HL-60 (cell line): ENCODE data around the gene ASB15.

Experiments
- DNase-seq, 2 experiments: peaks; one replicate each; pipeline ENCODE4 v3.0.0-alpha.2; 2010 to 2020; ENCODE audit warnings: low read depth in 1 of 2, low spot score in 1 of 2
- H3K27ac ChIP-seq: fragments of 250-450 bp; sonication (Bioruptor Pico); replicated peaks from 2 replicates; pipeline ENCODE4 v1.5.1; 2020; ENCODE audit warnings: mild to moderate bottlenecking, moderate library complexity
- H3K27me3 ChIP-seq: fragments of 250-450 bp; sonication (Bioruptor Pico); 2 replicates; pipeline ENCODE4 v1.5.1; 2021; ENCODE audit warnings: mild to moderate bottlenecking, moderate library complexity; ENCODE audit not compliant: insufficient read depth, poor library complexity, severe bottlenecking
- H3K4me3 ChIP-seq: replicated peaks from 2 replicates; pipeline ENCODE4 v1.5.1; 2011; ENCODE audit warnings: mild to moderate bottlenecking, control low read depth, low read length; ENCODE audit not compliant: insufficient read depth
- CTCF ChIP-seq: IDR thresholded peaks from one replicate; pipeline ENCODE4 v1.5.1; 2011; ENCODE audit warnings: low read length, control low read depth, inconsistent platforms; ENCODE audit not compliant: insufficient read depth
- GABPA ChIP-seq: IDR thresholded peaks from 2 replicates; pipeline ENCODE4 v1.6.1; 2012; ENCODE audit warnings: low read depth
- POLR2AphosphoS5 ChIP-seq: IDR thresholded peaks from 2 replicates; pipeline ENCODE4 v1.6.1; 2012; ENCODE audit warnings: low read depth
- SPI1 ChIP-seq: IDR thresholded peaks from 2 replicates; pipeline ENCODE4 v1.6.1; 2012; ENCODE audit warnings: low read depth, mild to moderate bottlenecking, borderline replicate concordance
- TF ChIP-seq, protein P1 (sequence below): IDR thresholded peaks from 2 replicates; pipeline ENCODE4 v1.6.1; 2012; ENCODE audit warnings: low read depth; ENCODE audit not compliant: insufficient replicate concordance

The ASB15 gene

GRCh38 chr7:123627851-123628250 is 26.2 kb downstream of the ASB15 start:
- TF ChIP-seq, protein P1, sequence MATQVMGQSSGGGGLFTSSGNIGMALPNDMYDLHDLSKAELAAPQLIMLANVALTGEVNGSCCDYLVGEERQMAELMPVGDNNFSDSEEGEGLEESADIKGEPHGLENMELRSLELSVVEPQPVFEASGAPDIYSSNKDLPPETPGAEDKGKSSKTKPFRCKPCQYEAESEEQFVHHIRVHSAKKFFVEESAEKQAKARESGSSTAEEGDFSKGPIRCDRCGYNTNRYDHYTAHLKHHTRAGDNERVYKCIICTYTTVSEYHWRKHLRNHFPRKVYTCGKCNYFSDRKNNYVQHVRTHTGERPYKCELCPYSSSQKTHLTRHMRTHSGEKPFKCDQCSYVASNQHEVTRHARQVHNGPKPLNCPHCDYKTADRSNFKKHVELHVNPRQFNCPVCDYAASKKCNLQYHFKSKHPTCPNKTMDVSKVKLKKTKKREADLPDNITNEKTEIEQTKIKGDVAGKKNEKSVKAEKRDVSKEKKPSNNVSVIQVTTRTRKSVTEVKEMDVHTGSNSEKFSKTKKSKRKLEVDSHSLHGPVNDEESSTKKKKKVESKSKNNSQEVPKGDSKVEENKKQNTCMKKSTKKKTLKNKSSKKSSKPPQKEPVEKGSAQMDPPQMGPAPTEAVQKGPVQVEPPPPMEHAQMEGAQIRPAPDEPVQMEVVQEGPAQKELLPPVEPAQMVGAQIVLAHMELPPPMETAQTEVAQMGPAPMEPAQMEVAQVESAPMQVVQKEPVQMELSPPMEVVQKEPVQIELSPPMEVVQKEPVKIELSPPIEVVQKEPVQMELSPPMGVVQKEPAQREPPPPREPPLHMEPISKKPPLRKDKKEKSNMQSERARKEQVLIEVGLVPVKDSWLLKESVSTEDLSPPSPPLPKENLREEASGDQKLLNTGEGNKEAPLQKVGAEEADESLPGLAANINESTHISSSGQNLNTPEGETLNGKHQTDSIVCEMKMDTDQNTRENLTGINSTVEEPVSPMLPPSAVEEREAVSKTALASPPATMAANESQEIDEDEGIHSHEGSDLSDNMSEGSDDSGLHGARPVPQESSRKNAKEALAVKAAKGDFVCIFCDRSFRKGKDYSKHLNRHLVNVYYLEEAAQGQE, result no peak
- TF ChIP-seq CTCF, result no peak
- TF ChIP-seq GABPA, result no peak
- TF ChIP-seq SPI1, result no peak
- no peak for TF ChIP-seq POLR2AphosphoS5
- DNase-seq, result no peak
- Histone ChIP-seq H3K4me3 (no peak overlapping the region), H3K27ac (no peak overlapping the region), H3K27me3 (no peaks in the 10 kb centered on the region)

DNA sequence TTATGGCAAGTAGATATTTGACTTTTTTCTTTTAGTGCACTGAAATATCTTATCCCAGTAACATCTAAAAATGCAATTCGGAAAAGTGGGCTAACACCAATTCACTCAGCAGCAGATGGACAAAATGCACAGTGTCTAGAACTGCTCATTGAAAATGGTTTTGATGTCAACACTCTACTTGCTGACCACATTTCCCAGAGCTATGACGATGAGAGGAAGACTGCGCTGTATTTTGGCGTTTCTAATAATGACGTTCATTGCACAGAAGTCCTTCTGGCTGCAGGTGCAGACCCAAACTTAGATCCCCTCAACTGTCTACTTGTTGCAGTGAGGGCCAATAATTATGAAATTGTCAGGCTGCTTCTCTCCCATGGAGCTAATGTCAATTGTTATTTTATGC is 27.2 kb downstream of the ASB15 start:
- Histone ChIP-seq H3K4me3 (no peak overlapping the region), H3K27me3 (no peaks in the 10 kb centered on the region), H3K27ac (no peak overlapping the region)
- DNase-seq, result no peak
- TF ChIP-seq CTCF (no peak), GABPA (no peak), POLR2AphosphoS5 (no peak), SPI1 (no peak)
- TF ChIP-seq, protein P1, result no peak

- Histone ChIP-seq H3K27me3 (no peaks in the 10 kb centered on the region), H3K4me3 (no peak overlapping the region), H3K27ac (no peak overlapping the region)
- no peak for DNase-seq
- no peak for TF ChIP-seq SPI1
- TF ChIP-seq CTCF, result no peak
- no peak for TF ChIP-seq POLR2AphosphoS5
- TF ChIP-seq GABPA, result no peak
- TF ChIP-seq, protein P1, result no peak
Observed at GRCh38 chr7:123629281-123629680, 27.7 kb downstream of the ASB15 start.
